Memory B cell (primary cell): ENCODE data around the gene SAMHD1.
"Not testable (repeated sequence)": the region's sequence is repeated elsewhere in the genome, so short reads cannot be mapped to it uniquely, and the experiment has no call there.

ENCODE experiments used
- ATAC-seq: fragments of 150-1000 bp; cut with Tn5 transposase; 2 replicates; pipeline ENCODE4 v1.10.0; 2021; ENCODE audit warnings: low read depth, mild to moderate bottlenecking, moderate library complexity
- DNase-seq, 2 donors: peaks; one replicate each; pipeline ENCODE4 v3.0.0; 2022; ENCODE audit warnings: low spot score in 2 of 2
- H3K27ac Mint-ChIP-seq: one replicate; pipeline ENCODE4 v1.8.0; 2022; ENCODE audit warnings: mild to moderate bottlenecking, moderate library complexity, mixed read lengths
- H3K27me3 Mint-ChIP-seq: one replicate; pipeline ENCODE4 v1.8.0; 2022; ENCODE audit warnings: mixed read lengths
- H3K36me3 Mint-ChIP-seq: one replicate; pipeline ENCODE4 v1.8.0; 2022; ENCODE audit warnings: mild to moderate bottlenecking, mixed read lengths
- H3K4me1 Mint-ChIP-seq: one replicate; pipeline ENCODE4 v1.8.0; 2022; ENCODE audit warnings: mixed read lengths
- H3K4me3 Mint-ChIP-seq: one replicate; pipeline ENCODE4 v1.8.0; 2022; ENCODE audit warnings: mild to moderate bottlenecking, moderate library complexity, mixed read lengths
- H3K9me3 Mint-ChIP-seq: one replicate; pipeline ENCODE4 v1.8.0; 2022; ENCODE audit warnings: mixed read lengths

SAMHD1 gene

GRCh38 chr20:36936341-36936740 is 15.2 kb downstream of the SAMHD1 start:
- no peak overlapping the region for H3K4me3 Mint-ChIP-seq
- DNase-seq: no peak
- H3K4me1 Mint-ChIP-seq: no peaks in the 10 kb centered on the region
- H3K27me3 Mint-ChIP-seq: no peaks in the 10 kb centered on the region
- H3K36me3 Mint-ChIP-seq: peaks cover 11% of the 10 kb centered on the region
- ATAC-seq: no peak
- H3K9me3 Mint-ChIP-seq: no peaks in the 10 kb centered on the region
- H3K27ac Mint-ChIP-seq: no peak overlapping the region

GRCh38 chr20:36933571-36933970 is 17.9 kb downstream of the SAMHD1 start:
- not testable (repeated sequence) for H3K27me3 Mint-ChIP-seq, DNase-seq, H3K27ac Mint-ChIP-seq, H3K4me3 Mint-ChIP-seq, H3K9me3 Mint-ChIP-seq, ATAC-seq, H3K4me1 Mint-ChIP-seq
- peaks cover 13% of the 10 kb centered on the region for H3K36me3 Mint-ChIP-seq

- no peak for ATAC-seq
- Mint-ChIP-seq H3K27me3 (no peaks in the 10 kb centered on the region), H3K27ac (no peak overlapping the region), H3K4me3 (no peak overlapping the region), H3K4me1 (no peaks in the 10 kb centered on the region), H3K9me3 (no peaks in the 10 kb centered on the region), H3K36me3 (peaks cover 13% of the 10 kb centered on the region)
- no peak for DNase-seq
Measured at GRCh38 chr20:36932476-36933426, 18.8 kb downstream of the SAMHD1 start.

GRCh38 chr20:36932067-36932466 is 19.4 kb downstream of the SAMHD1 start:
- DNase-seq, ATAC-seq, H3K27me3 Mint-ChIP-seq, H3K9me3 Mint-ChIP-seq, H3K27ac Mint-ChIP-seq, H3K4me1 Mint-ChIP-seq, H3K4me3 Mint-ChIP-seq: not testable (repeated sequence)
- peaks cover 12% of the 10 kb centered on the region for H3K36me3 Mint-ChIP-seq

GRCh38 chr20:36929691-36930090 is 21.8 kb downstream of the SAMHD1 start:
- ATAC-seq: no peak
- Mint-ChIP-seq H3K4me1 (no peaks in the 10 kb centered on the region), H3K27ac (no peak overlapping the region), H3K9me3 (no peaks in the 10 kb centered on the region), H3K4me3 (no peak overlapping the region), H3K27me3 (no peaks in the 10 kb centered on the region), H3K36me3 (peaks cover 11% of the 10 kb centered on the region)
- no peak for DNase-seq

GRCh38 chr20:36929290-36929689 is 22.2 kb downstream of the SAMHD1 start:
- no peak overlapping the region for H3K27ac Mint-ChIP-seq
- ATAC-seq (no peak), DNase-seq (no peak)
- no peak overlapping the region for H3K4me3 Mint-ChIP-seq
- H3K27me3 Mint-ChIP-seq: no peaks in the 10 kb centered on the region
- no peaks in the 10 kb centered on the region for H3K9me3 Mint-ChIP-seq
- H3K4me1 Mint-ChIP-seq: no peaks in the 10 kb centered on the region
- peaks cover 12% of the 10 kb centered on the region for H3K36me3 Mint-ChIP-seq

GRCh38 chr20:36927704-36928103 is 23.8 kb downstream of the SAMHD1 start:
- DNase-seq (no peak), ATAC-seq (no peak)
- Mint-ChIP-seq H3K27ac (no peak overlapping the region), H3K9me3 (no peaks in the 10 kb centered on the region), H3K27me3 (no peaks in the 10 kb centered on the region), H3K36me3 (peaks cover 12% of the 10 kb centered on the region), H3K4me1 (no peaks in the 10 kb centered on the region), H3K4me3 (no peak overlapping the region)

GRCh38 chr20:36926653-36927200 is 24.8 kb downstream of the SAMHD1 start:
- Mint-ChIP-seq H3K27me3 (no peaks in the 10 kb centered on the region), H3K36me3 (peaks cover 7% of the 10 kb centered on the region), H3K4me3 (no peak overlapping the region), H3K27ac (no peak overlapping the region), H3K4me1 (no peaks in the 10 kb centered on the region), H3K9me3 (no peaks in the 10 kb centered on the region)
- ATAC-seq (peak; percentile 52), DNase-seq (no peak)

GRCh38 chr20:36925234-36925633 is 26.3 kb downstream of the SAMHD1 start:
- no peak overlapping the region for H3K27ac Mint-ChIP-seq
- H3K4me1 Mint-ChIP-seq: no peaks in the 10 kb centered on the region
- DNase-seq (no peak), ATAC-seq (no peak)
- H3K4me3 Mint-ChIP-seq: no peak overlapping the region
- peaks cover 7% of the 10 kb centered on the region for H3K36me3 Mint-ChIP-seq
- H3K27me3 Mint-ChIP-seq: no peaks in the 10 kb centered on the region
- H3K9me3 Mint-ChIP-seq: no peaks in the 10 kb centered on the region

- Mint-ChIP-seq H3K4me1 (peaks cover 2% of the 10 kb centered on the region), H3K27me3 (no peaks in the 10 kb centered on the region), H3K4me3 (no peak overlapping the region), H3K27ac (no peak overlapping the region), H3K36me3 (peaks cover 4% of the 10 kb centered on the region), H3K9me3 (no peaks in the 10 kb centered on the region)
- DNase-seq (no peak), ATAC-seq (no peak)
Measured at GRCh38 chr20:36924167-36925045, 27.1 kb downstream of the SAMHD1 start.

GRCh38 chr20:36920334-36920730 is 31.2 kb downstream of the SAMHD1 start:
- Mint-ChIP-seq H3K4me3 (no peak overlapping the region), H3K4me1 (peaks cover 2% of the 10 kb centered on the region), H3K9me3 (no peaks in the 10 kb centered on the region), H3K36me3 (peaks cover 4% of the 10 kb centered on the region), H3K27me3 (no peaks in the 10 kb centered on the region), H3K27ac (no peak overlapping the region)
- DNase-seq (no peak), ATAC-seq (no peak)

- no peaks in the 10 kb centered on the region for H3K27me3 Mint-ChIP-seq
- H3K4me3 Mint-ChIP-seq: no peak overlapping the region
- H3K36me3 Mint-ChIP-seq: peaks cover 4% of the 10 kb centered on the region
- H3K4me1 Mint-ChIP-seq: peaks cover 2% of the 10 kb centered on the region
- ATAC-seq: peak; percentile 38
- peak; percentile 17 to 48 for DNase-seq
- no peaks in the 10 kb centered on the region for H3K9me3 Mint-ChIP-seq
- no peak overlapping the region for H3K27ac Mint-ChIP-seq
Measured at GRCh38 chr20:36919715-36920333, 31.7 kb downstream of the SAMHD1 start.

GRCh38 chr20:36917943-36918342 is 33.6 kb downstream of the SAMHD1 start:
- no peaks in the 10 kb centered on the region for H3K9me3 Mint-ChIP-seq
- DNase-seq: no peak
- peaks cover 2% of the 10 kb centered on the region for H3K4me1 Mint-ChIP-seq
- H3K27me3 Mint-ChIP-seq: no peaks in the 10 kb centered on the region
- no peak for ATAC-seq
- no peak overlapping the region for H3K4me3 Mint-ChIP-seq
- H3K36me3 Mint-ChIP-seq: peaks cover 4% of the 10 kb centered on the region
- H3K27ac Mint-ChIP-seq: no peak overlapping the region

- H3K4me3 Mint-ChIP-seq: no peak overlapping the region
- H3K4me1 Mint-ChIP-seq: peaks cover 2% of the 10 kb centered on the region
- no peak for DNase-seq
- H3K27ac Mint-ChIP-seq: no peak overlapping the region
- H3K9me3 Mint-ChIP-seq: no peaks in the 10 kb centered on the region
- H3K27me3 Mint-ChIP-seq: no peaks in the 10 kb centered on the region
- ATAC-seq: no peak
- peaks cover 4% of the 10 kb centered on the region for H3K36me3 Mint-ChIP-seq
Measured at GRCh38 chr20:36917240-36917639, 34.3 kb downstream of the SAMHD1 start.
